ENCODE data around the gene MBD2.

GRCh38 chr18:54241483-54241882, 17.0 kb upstream of the MBD2 start:
- TF ChIP-seq CTCF (IDR thresholded peaks at IDR 0.05) (no peak), POLR2A (IDR thresholded peaks at IDR 0.05) (no peak), EP300 (IDR thresholded peaks at IDR 0.05) (no peak)
